GM12891 (cell line): ENCODE measurements around the gene COTL1.

Source experiments
- POLR2A ChIP-seq: IDR thresholded peaks from 2 replicates; pipeline ENCODE4 v1.6.1; 2011; ENCODE audit warnings: low read depth, low read length, control low read depth
- POLR2AphosphoS5 ChIP-seq: IDR thresholded peaks from 2 replicates; pipeline ENCODE4 v1.6.1; 2011; ENCODE audit warnings: low read depth, low read length, control low read depth
- TAF1 ChIP-seq: IDR thresholded peaks from 2 replicates; pipeline ENCODE4 v1.6.1; 2011; ENCODE audit warnings: low read depth, low read length, control low read depth

DNA sequence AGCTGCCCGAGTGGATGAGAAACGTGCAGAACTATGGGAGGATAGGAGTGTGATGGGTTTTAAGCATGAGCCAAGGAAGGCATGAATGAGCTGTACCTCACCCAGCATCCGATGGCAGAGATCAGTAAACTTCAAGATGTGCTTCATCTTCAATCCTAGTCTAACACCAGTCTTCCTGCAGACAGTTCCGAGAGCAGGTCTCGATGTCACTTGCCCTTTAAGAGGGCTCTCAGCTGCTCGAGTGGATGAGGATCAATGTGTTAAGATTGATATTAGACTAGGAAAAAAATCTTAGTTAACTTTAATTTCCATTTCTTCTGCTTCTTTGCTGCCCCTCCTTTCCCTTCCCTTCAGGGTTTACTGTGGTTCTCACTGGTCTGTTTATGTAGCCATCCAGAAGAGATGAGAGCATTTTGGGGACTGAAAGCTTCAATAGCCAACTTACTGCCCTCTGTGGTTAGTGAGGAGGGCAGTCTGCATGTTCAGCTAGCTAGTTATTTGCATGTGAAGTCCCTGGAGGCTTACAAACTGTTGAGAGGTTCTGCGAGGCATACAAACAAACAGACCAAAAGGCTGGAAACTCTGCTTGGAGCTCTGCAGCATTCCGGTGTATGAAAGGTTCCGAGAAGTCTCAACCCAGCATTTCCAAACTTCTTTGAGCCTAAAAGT is 45.7 kb upstream of the COTL1 start:
- TF ChIP-seq TAF1, result no peak
- no peak for TF ChIP-seq POLR2AphosphoS5
- TF ChIP-seq POLR2A, result 0 out of 2 replicates have a peak, but pooled peaks have one; percentile 5
